Esophagus muscularis mucosa (tissue), 4 donors: ENCODE data around the gene MAGI2. TPM values are rescaled to one million over a fixed set of nuclear protein-coding genes. Genes with fewer than 3 reads are reported as not detected.
"Not testable (repeated sequence)": the region's sequence is repeated elsewhere in the genome, so short reads cannot be mapped to it uniquely, and the experiment has no call there.

Source experiments
- DNase-seq: peaks from one replicate; pipeline ENCODE4 v3.0.0-alpha.2; 2017; ENCODE audit errors: extremely low spot score
- H3K27ac ChIP-seq, 4 donors: fragments of 200-600 bp; sonication (generic); replicated peaks in 1 of 4; 1 replicate in 3 of 4; 2 replicates in 1 of 4; pipeline ENCODE4 v1.5.1; 2016 to 2019; ENCODE audit warnings: mild to moderate bottlenecking in 1 of 4
- H3K27me3 ChIP-seq, 4 donors: fragments of 200-600 bp; sonication (generic); one replicate each; pipeline versions ENCODE4 v1.5.1 to v1.6.0; 2016 to 2019
- H3K36me3 ChIP-seq, 4 donors: fragments of 200-600 bp; sonication (generic); one replicate each; pipeline ENCODE4 v1.5.1; 2016 to 2019
- H3K4me1 ChIP-seq, 4 donors: fragments of 200-600 bp; sonication (generic); one replicate each; pipeline ENCODE4 v1.5.1; 2016 to 2019
- H3K4me3 ChIP-seq, 4 donors: fragments of 200-600 bp; sonication (generic); 1 replicate in 2 of 4; 2 replicates in 2 of 4; pipeline ENCODE4 v1.5.1; 2016 to 2019; ENCODE audit warnings: mild to moderate bottlenecking in 4 of 4, moderate library complexity in 1 of 4
- H3K9me3 ChIP-seq, 4 donors: fragments of 200-600 bp; sonication (generic); 1 replicate in 3 of 4; 2 replicates in 1 of 4; pipeline ENCODE4 v1.5.1; 2016 to 2019
- CTCF ChIP-seq, 3 experiments: fragments of 200-600 bp in 2 of 3; fragments of 450-650 bp in 1 of 3; sonication (generic) in 2 of 3; IDR thresholded peaks; one replicate each; pipeline ENCODE4 v1.5.1; 2017 to 2019; ENCODE audit warnings: antibody characterized with exemption in 3 of 3, mild to moderate bottlenecking in 2 of 3, moderate library complexity in 1 of 3
- EP300 ChIP-seq: sonication (generic); formaldehyde crosslinking; IDR thresholded peaks from one replicate; pipeline ENCODE4 v1.6.1; 2017; ENCODE audit warnings: antibody characterized with exemption
- POLR2A ChIP-seq: fragments of 450-650 bp; IDR thresholded peaks from one replicate; pipeline ENCODE4 v1.6.1; 2017; ENCODE audit warnings: antibody characterized with exemption, moderate library complexity, mild to moderate bottlenecking, low read depth
- POLR2AphosphoS5 ChIP-seq, 2 donors: sonication (generic); formaldehyde crosslinking; IDR thresholded peaks; one replicate each; pipeline ENCODE4 v1.6.1; 2017; ENCODE audit warnings: antibody characterized with exemption in 2 of 2
- WGBS: methylation state at CpG from one replicate; pipeline ENCODE4 v1.1.5; 2018; 5-methylcytosine and 5-hydroxymethylcytosine counted together
- intact Hi-C: fragments of 100-400 bp; cut with DNase I; formaldehyde crosslinking; loops from one replicate; pipeline ENCODE4 v1.15.1; 2023
- total RNA-seq, 4 donors: library from RNA; depleted of rRNA; stranded (reverse); fragments of >200 nt; gene quantifications; one replicate each; pipeline versions ENCODE4 v1.1.0 to v1.2.1, GENCODE V29; 2016

The MAGI2 gene
- total RNA-seq, 4 donors from 2014 or later = 14.4 to 22.3 (median 21.2) TPM

- no peak for TF ChIP-seq CTCF (IDR thresholded peaks at IDR 0.05)
- no peak for TF ChIP-seq EP300
- Histone ChIP-seq H3K27ac (no peak overlapping the region), H3K4me1 (peaks cover 3 to 8% (median 5%) of the 10 kb centered on the region in 4 donors), H3K4me3 (no peak overlapping the region), H3K27me3 (no peaks in the 10 kb centered on the region), H3K9me3 (no peaks in the 10 kb centered on the region), H3K36me3 (no peaks in the 10 kb centered on the region)
- intact Hi-C loops = no loop called here
- WGBS = 35% methylated on average over 1 of the region's 1 CpG
- no peak for DNase-seq
These were observed 1124.3 kb downstream of the MAGI2 start for GRCh38 chr7:78329001-78329655.

- TF ChIP-seq EP300 = no peak
- no peak for TF ChIP-seq POLR2AphosphoS5 (IDR thresholded peaks at IDR 0.05)
- no peak for TF ChIP-seq CTCF (IDR thresholded peaks at IDR 0.05)
- TF ChIP-seq POLR2A = no peak
- intact Hi-C loops = no loop called here
These were observed 1125.7 kb downstream of the MAGI2 start for GRCh38 chr7:78327718-78328117.

GRCh38 chr7:78326876-78327275, 1126.6 kb downstream of the MAGI2 start:
- H3K27ac ChIP-seq = no peak overlapping the region
- H3K36me3 ChIP-seq = no peaks in the 10 kb centered on the region
- H3K27me3 ChIP-seq = no peaks in the 10 kb centered on the region
- no peaks in the 10 kb centered on the region for H3K9me3 ChIP-seq
- 54% methylated on average over 1 of the region's 1 CpG for WGBS
- TF ChIP-seq POLR2A (no peak), CTCF (IDR thresholded peaks at IDR 0.05) (no peak), EP300 (no peak), POLR2AphosphoS5 (IDR thresholded peaks at IDR 0.05) (no peak)
- intact Hi-C loops = no loop called here
- no peak for DNase-seq
- H3K4me3 ChIP-seq = no peak overlapping the region
- peaks cover 3 to 8% (median 5%) of the 10 kb centered on the region in 4 donors for H3K4me1 ChIP-seq

More at GRCh38 chr7:78327718-78328117, 1125.7 kb downstream of the MAGI2 start:
- no peak overlapping the region for H3K4me3 ChIP-seq
- DNase-seq = no peak
- H3K27me3 ChIP-seq = no peaks in the 10 kb centered on the region
- H3K9me3 ChIP-seq = no peaks in the 10 kb centered on the region
- H3K4me1 ChIP-seq = peaks cover 3 to 8% (median 5%) of the 10 kb centered on the region in 4 donors
- H3K36me3 ChIP-seq = no peaks in the 10 kb centered on the region
- no peak overlapping the region for H3K27ac ChIP-seq
- WGBS = 82% methylated on average over 1 of the region's 1 CpG

GRCh38 chr7:78326189-78326588, 1127.3 kb downstream of the MAGI2 start:
- DNase-seq = no peak
- 86% methylated on average over 2 of the region's 2 CpGs for WGBS
- no peaks in the 10 kb centered on the region for H3K9me3 ChIP-seq
- H3K4me1 ChIP-seq = peaks cover 3 to 8% (median 5%) of the 10 kb centered on the region in 4 donors
- intact Hi-C loops = no loop called here
- no peak overlapping the region for H3K4me3 ChIP-seq
- no peaks in the 10 kb centered on the region for H3K36me3 ChIP-seq
- H3K27me3 ChIP-seq = no peaks in the 10 kb centered on the region
- TF ChIP-seq POLR2A (no peak), EP300 (no peak), POLR2AphosphoS5 (IDR thresholded peaks at IDR 0.05) (no peak), CTCF (IDR thresholded peaks at IDR 0.05) (no peak)
- H3K27ac ChIP-seq = no peak overlapping the region

GRCh38 chr7:78323118-78323517, 1130.3 kb downstream of the MAGI2 start:
- Histone ChIP-seq H3K27ac (no peak overlapping the region), H3K4me3 (no peak overlapping the region), H3K9me3 (no peaks in the 10 kb centered on the region), H3K4me1 (peaks cover 3 to 8% (median 5%) of the 10 kb centered on the region in 4 donors), H3K27me3 (no peaks in the 10 kb centered on the region), H3K36me3 (no peaks in the 10 kb centered on the region)
- WGBS = 63% methylated on average over 1 of the region's 1 CpG
- no peak for TF ChIP-seq CTCF (IDR thresholded peaks at IDR 0.05)
- no peak for DNase-seq
- intact Hi-C loops = no loop called here

GRCh38 chr7:78322231-78322630, 1131.2 kb downstream of the MAGI2 start:
- 90% methylated on average over 5 of the region's 5 CpGs for WGBS
- H3K4me3 ChIP-seq = not testable (repeated sequence)

More at GRCh38 chr7:78322231-78322630, 1131.2 kb downstream of the MAGI2 start:
- H3K27me3 ChIP-seq, H3K27ac ChIP-seq, H3K9me3 ChIP-seq, intact Hi-C loops, DNase-seq, H3K36me3 ChIP-seq, H3K4me1 ChIP-seq: not testable (repeated sequence)
